NCI-H2029 (cell line): ENCODE data around the gene KAZALD1.
A peak's percentile ranks its signal among the peaks of the same experiment; 100 is the strongest.

Source experiments
- DNase-seq: peaks from one replicate; lab custom pipeline; 2025; lab: John Stamatoyannopoulos, UW

Gene KAZALD1

DNA sequence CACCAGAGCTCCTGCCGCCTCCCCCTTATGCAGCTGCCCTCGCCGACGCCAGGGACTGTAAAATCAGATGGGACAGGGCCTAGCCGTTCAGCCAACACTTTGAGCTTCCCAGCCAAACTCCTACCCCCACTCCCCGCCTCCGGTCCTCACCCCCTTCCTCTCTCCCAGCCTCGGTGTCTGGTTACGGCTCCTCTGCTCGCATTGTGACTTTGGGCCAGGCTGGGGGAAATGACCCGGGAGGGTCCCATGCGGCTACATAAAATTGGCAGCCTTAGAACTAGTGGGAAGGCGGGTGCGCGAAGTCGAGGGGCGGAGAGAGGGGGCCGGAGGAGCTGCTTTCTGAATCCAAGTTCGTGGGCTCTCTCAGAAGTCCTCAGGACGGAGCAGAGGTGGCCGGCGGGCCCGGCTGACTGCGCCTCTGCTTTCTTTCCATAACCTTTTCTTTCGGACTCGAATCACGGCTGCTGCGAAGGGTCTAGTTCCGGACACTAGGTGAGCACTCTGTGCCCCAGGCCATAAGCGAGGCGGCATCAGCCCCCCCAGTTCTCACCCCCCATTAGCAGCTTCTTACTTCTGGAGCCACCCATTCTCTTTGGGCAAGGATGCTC, at the start of gene KAZALD1:
Gene KAZALD1, plus strand, starts transcription at position 366 of the 608 bp plus-strand sequence. CDS start 604 bp downstream, outside the sequence.
- peak; percentile 38 for DNase-seq

DNA sequence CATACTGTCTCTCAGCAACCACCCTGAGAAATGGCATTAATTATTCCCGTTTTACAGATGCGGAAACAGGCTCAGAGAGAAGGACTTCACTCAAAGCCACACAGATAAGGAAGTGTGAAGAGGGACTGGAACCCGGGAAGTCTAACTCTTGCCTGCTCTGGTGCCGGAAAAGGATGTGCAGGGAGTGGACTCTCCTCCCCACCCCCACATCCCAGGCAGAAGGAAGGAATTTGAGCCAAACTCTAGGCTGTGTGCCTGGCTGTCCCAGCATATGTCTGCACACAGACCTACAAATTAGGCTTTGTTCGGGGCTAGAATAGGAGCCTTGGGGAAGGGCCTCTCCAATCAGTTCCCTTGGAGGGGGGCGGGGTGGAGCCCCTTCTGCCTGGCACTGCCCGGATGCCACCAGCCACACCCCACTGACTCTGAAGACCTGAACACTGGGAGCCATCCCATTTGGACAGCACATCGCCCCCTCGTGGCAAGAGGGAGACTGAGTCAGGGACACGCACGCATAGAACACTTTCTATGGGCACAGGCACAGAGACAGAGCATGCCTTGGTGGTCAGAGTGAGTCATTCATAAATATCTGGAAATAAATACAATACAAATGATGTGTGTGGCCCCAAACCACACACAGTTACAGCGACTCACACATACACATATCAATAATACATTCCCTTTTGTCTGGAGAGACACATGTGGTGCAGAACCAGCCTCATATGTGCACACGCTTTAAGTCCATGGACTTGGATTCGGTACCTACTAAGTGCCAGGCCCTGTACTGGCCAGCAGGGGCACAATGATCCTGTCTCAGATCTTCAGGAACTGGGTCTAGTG, 49.0 kb upstream of the KAZALD1 start:
- DNase-seq, result peak; percentile 18

- no peak for DNase-seq
These were observed 48.4 kb upstream of the KAZALD1 start for GRCh38 chr10:101013365-101013825.

DNA sequence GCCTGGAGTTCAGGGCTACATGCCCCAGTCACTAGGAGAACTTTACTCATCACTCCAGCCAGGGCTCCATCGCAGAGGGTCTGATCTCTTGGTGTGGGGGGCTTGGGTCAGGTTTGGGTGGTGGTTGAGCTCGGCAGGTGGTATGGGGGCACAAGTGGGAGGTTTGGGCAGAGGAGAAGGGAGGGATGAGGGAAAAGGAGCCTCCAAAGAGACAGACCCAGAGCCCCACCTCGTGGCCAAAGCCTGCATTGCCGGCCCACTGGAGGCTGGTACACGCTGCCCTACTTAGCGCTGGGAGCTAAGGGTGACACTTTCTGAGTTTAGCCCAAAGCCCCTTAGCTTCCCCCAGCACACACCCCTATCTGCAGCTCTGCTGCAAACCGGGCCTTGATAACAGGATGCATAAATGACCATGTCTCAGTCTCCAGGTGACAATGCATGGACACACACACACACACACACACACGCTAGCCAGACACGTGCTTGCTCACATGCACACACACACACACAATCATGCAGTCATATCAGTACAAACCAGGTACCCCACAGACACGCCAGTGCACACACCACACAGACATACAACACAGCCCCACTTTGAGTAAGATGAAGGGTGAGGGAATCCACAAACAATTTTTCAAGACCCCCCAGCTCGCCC, 47.4 kb upstream of the KAZALD1 start:
- no peak for DNase-seq

- no peak for DNase-seq
These were observed 46.7 kb upstream of the KAZALD1 start for GRCh38 chr10:101014966-101015581.

DNA sequence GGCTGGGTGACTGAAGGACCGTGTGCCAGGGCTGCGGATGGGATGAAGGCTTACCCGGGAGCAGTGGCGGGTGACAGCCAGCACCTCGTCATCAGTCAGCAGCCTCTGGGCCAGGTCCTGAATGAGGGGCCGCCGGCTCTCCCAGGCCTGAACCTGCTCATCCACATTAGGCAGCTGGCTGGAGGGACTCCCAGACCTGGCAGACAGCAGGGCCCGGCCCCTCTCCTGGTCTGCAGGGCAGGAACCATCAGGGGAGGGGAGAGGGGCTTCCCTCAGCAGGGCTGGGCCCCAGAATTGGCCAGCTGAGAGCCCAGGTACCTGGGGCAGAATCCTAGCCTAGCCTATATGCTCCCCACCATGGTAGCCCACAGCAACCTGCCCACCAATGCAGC, 46.2 kb upstream of the KAZALD1 start:
- DNase-seq, result no peak

- no peak for DNase-seq
These were observed 45.0 kb upstream of the KAZALD1 start for GRCh38 chr10:101016814-101017213.

DNA sequence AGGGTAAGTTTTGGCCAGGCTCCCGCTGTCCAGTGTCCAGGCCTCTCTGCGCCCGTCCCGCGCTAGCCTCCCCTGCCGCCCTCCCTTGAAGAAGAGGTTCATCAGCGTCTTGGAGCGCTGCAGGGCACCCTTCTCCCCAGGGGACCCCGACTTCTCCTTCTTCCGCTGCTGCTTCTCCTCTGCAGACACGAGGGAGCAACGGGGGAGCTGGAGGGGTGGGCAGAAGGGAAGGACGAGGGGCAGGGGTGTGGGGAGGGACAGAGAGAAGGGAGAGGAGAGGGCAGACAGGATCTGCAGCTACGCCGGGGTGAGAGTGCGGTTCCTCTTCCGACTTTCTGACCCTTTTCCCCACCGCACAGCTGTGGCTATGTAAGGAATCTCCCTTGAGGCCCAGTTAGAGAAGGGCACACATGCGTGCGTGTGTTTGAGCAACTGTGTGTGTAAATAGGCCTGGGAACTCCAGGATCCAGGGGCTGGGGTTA, 43.6 kb upstream of the KAZALD1 start:
- no peak for DNase-seq

DNA sequence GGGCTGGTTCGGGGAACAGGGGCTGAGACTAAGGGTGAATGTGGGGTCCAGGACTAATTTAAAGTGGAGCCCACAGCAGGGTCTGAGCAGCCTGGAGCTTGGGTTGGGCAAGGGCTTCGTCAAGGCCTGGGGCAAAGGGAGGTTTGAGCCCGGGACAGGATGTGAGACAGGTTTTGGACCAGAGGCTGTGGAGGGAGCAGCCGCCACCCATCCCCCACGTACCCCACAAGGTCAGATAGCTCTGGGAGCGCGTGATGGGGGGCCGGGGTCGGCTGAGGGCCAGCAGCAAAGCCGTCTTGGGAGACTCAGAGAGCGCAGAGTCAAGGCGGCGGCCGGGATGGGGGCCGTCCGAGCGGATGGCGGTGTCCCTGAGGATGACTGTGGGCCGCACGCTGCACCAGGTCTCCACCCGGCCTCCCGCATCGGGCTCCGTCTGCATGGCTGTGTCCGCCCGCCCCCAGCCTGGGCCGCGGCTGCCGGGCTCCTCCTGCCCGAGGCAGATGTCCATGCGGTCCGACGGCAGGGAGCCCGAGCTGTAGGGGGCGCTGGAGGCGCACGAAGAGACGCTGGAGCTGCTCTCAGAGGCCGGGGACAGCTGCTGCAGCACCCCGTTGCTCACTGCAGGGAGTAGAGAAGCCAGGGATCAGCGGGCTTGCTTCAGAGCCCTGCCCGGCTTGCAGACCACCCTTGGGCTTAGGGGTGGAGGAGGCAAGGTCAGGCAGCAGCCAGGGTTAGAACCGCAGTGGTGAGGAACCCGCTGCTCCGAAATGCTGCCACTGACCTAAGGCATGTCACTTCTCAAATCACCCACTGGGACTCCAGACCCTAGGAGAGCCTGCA, 43.0 kb upstream of the KAZALD1 start:
- peak; percentile 10 for DNase-seq

DNA sequence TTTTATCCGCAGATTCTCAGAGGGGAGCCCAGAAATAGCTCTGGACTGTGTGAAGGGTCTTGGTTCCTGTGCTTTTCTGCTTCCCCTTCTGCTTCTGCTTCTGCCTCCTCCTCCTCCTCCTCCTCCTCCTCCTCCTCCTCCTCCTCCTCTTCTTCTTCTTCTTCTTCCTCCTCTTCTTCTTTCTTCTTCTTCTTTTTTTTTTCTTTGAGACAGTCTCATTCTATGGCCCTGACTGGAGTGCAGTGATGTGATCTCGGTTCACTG, 42.4 kb upstream of the KAZALD1 start:
- DNase-seq, result no peak

- no peak for DNase-seq
These were observed 41.2 kb upstream of the KAZALD1 start for GRCh38 chr10:101020427-101021075.

- no peak for DNase-seq
These were observed 40.5 kb upstream of the KAZALD1 start for GRCh38 chr10:101021239-101021638.

GRCh38 chr10:101021692-101022251, 40.0 kb upstream of the KAZALD1 start:
- DNase-seq, result no peak

GRCh38 chr10:101022967-101023705, 38.7 kb upstream of the KAZALD1 start:
- DNase-seq, result no peak

- no peak for DNase-seq
These were observed 34.6 kb upstream of the KAZALD1 start for GRCh38 chr10:101027106-101027720.

DNA sequence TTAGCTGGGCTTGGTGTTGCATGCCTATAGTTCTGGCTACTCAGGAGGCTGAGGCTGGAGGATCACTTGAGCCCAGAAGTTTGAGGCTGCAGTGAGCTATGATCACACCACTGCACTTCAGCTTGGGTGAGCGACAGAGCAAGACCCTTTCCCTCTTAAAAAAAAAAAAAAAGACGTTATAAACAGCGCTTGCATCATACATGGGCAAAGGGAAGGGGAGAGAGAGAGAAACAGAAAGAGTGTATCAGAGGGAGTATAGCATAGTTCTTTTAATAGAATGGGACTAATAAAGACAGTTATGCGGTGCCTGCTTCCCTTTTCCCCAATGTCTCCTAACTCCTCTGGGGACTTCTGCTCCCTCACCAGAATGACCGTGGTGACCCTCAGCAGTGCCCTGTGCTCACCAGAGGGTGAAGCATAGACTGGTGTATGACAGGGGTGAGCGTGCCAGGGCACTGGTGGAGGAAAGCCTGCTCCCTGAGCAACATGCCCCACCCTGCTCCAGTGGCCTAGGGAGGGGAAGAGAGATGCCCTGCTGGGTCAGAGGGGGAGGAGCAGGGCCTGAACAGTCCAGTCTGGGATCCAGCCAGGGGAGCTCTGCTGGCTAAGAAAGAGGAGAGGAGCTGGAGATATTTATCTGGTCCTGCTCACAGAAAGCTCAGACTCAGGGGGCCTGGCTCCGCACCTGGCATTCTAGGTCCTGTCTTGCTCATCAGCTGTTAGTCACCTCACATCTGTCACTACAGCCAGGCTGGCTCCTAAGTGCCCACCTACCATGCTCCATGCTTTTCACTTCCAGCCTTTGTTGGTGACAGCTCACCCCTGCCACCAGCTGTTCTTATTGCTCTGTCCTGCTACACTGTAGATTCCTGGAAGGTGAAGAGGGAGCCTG, 33.1 kb upstream of the KAZALD1 start:
- no peak for DNase-seq

DNA sequence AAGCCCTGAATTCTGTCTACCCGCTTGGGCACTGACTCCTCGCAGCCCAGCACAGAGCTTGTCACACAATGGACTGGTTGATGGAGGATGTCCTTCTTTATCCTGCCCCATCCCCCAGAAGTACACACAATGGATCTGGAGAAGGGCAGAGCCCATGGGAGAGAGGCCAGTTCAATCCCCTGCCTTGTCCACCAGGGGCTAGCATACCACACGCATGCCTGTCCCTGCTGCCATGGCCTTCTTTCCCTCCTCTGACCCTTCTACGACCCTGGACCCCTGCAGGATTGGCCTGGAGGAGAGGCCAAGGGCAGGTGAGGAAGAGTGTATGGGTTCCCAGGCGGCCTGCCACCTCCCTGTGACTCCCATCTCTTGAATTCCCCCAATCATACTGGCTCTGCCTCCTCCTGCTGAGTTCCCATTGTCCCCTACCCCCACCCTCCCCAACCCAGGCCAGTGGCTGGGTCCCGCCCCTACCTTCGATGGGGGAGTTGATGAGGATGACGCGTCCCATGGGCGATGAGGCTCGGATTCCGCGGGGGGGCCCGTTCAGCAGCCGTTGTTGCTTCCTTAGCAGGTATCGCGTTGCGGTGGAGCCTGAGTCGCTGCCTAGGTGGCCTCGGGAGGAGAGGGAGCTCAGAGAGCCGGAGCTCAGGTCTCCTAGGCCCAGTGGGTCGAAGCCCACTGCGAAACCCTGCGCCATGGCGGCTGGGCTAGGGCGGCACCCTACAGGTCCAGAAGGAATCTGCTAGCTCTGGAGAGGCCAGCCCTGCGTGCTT, 32.1 kb upstream of the KAZALD1 start:
- no peak for DNase-seq
